A172 (cell line): ENCODE results near the gene CYP46A1. TPM values are rescaled to one million over a fixed set of nuclear protein-coding genes. Genes with fewer than 3 reads are reported as not detected.

Source experiments
- DNase-seq: peaks from one replicate; pipeline ENCODE4 v3.0.0-alpha.2; 2015; ENCODE audit warnings: low spot score
- total RNA-seq: library from RNA; depleted of rRNA; stranded (reverse); fragments of >200 nt; shearing (Covaris generic); gene quantifications from 2 replicates; pipeline ENCODE4 v1.2.3, GENCODE V29; 2014

CYP46A1 gene
- total RNA-seq, 1 experiment from 2014 or later, result 0.96 TPM

GRCh38 chr14:99728231-99728920, 44.3 kb downstream of the CYP46A1 start:
- no peak for DNase-seq

- DNase-seq, result no peak
These were observed 44.9 kb downstream of the CYP46A1 start for GRCh38 chr14:99728981-99729451.

GRCh38 chr14:99729991-99730875, 46.1 kb downstream of the CYP46A1 start:
- DNase-seq, result no peak

- DNase-seq, result no peak
These were observed 46.9 kb downstream of the CYP46A1 start for GRCh38 chr14:99730876-99731546.

GRCh38 chr14:99731547-99732435, 47.7 kb downstream of the CYP46A1 start:
- DNase-seq, result no peak

- DNase-seq, result no peak
These were observed 48.5 kb downstream of the CYP46A1 start for GRCh38 chr14:99732436-99733210.

GRCh38 chr14:99733211-99733539, 49.1 kb downstream of the CYP46A1 start:
- DNase-seq, result no peak

- DNase-seq, result no peak
These were observed 49.7 kb downstream of the CYP46A1 start for GRCh38 chr14:99733540-99734405.

- no peak for DNase-seq
These were observed 50.4 kb downstream of the CYP46A1 start for GRCh38 chr14:99734406-99735051.

GRCh38 chr14:99735189-99736135, 51.4 kb downstream of the CYP46A1 start:
- no peak for DNase-seq

GRCh38 chr14:99736603-99737371, 52.7 kb downstream of the CYP46A1 start:
- DNase-seq, result no peak

GRCh38 chr14:99737451-99737951, 53.4 kb downstream of the CYP46A1 start:
- peak; percentile 55 for DNase-seq

GRCh38 chr14:99737956-99738667, 54.0 kb downstream of the CYP46A1 start:
- no peak for DNase-seq

- no peak for DNase-seq
These were observed 56.3 kb downstream of the CYP46A1 start for GRCh38 chr14:99740411-99740810.

- no peak for DNase-seq
These were observed 57.3 kb downstream of the CYP46A1 start for GRCh38 chr14:99741227-99741976.

GRCh38 chr14:99742074-99742473, 58.0 kb downstream of the CYP46A1 start:
- DNase-seq, result no peak
